Loucy (cell line): ENCODE measurements around the gene FAM43B.

Experiments used
- H2AFZ ChIP-seq: fragments of 200-600 bp; sonication (generic); 2 replicates; pipeline ENCODE4 v1.6.0; 2016; ENCODE audit warnings: antibody characterized with exemption, mild to moderate bottlenecking, low read length, moderate library complexity
- H3F3A ChIP-seq: fragments of 200-600 bp; 2 replicates; pipeline ENCODE4 v1.6.0; 2016; ENCODE audit warnings: antibody characterized with exemption, low read depth, mild to moderate bottlenecking
- H3K27me3 ChIP-seq: fragments of 200-600 bp; sonication (generic); 2 replicates; pipeline ENCODE4 v1.6.1; 2014; ENCODE audit warnings: low read length, mild to moderate bottlenecking; ENCODE audit not compliant: insufficient read depth, poor library complexity, severe bottlenecking
- H3K36me3 ChIP-seq: fragments of 200-600 bp; sonication (generic); 2 replicates; pipeline ENCODE4 v1.6.1; 2016; ENCODE audit warnings: low read length; ENCODE audit not compliant: insufficient read depth
- H3K4me1 ChIP-seq: fragments of 200-600 bp; sonication (generic); 2 replicates; pipeline ENCODE4 v1.5.1; 2014; ENCODE audit warnings: low read length, mild to moderate bottlenecking; ENCODE audit not compliant: insufficient read depth, poor library complexity, severe bottlenecking
- H3K4me2 ChIP-seq: fragments of 200-600 bp; sonication (generic); 2 replicates; pipeline ENCODE4 v1.6.0; 2014; ENCODE audit warnings: antibody characterized with exemption, low read length, low read depth, mild to moderate bottlenecking; ENCODE audit not compliant: poor library complexity, severe bottlenecking
- H3K4me3 ChIP-seq: fragments of 200-600 bp; sonication (generic); 2 replicates; pipeline ENCODE4 v1.5.1; 2014; ENCODE audit warnings: low read length, mild to moderate bottlenecking, mixed read lengths; ENCODE audit not compliant: poor library complexity, severe bottlenecking
- H3K79me2 ChIP-seq: fragments of 200-600 bp; sonication (generic); 2 replicates; pipeline ENCODE4 v1.6.1; 2014; ENCODE audit warnings: low read length; ENCODE audit not compliant: insufficient read depth
- H3K9ac ChIP-seq: fragments of 200-600 bp; sonication (generic); 2 replicates; pipeline ENCODE4 v1.6.0; 2014; ENCODE audit warnings: mild to moderate bottlenecking, low read depth, low read length, moderate library complexity; ENCODE audit not compliant: poor library complexity, severe bottlenecking
- H3K9me2 ChIP-seq: fragments of 200-600 bp; sonication (generic); replicated peaks from 2 replicates; pipeline ENCODE4 v1.6.1; 2016; ENCODE audit warnings: low read depth, low read length, mixed read lengths
- H3K9me3 ChIP-seq: fragments of 200-600 bp; sonication (generic); 2 replicates; pipeline ENCODE4 v1.6.1; 2014; ENCODE audit warnings: mild to moderate bottlenecking, antibody characterized with exemption, low read length, low read depth; ENCODE audit not compliant: insufficient read depth
- H4K20me1 ChIP-seq: fragments of 200-600 bp; sonication (generic); 2 replicates; pipeline ENCODE4 v1.6.0; 2014; ENCODE audit warnings: antibody characterized with exemption, low read length, mild to moderate bottlenecking; ENCODE audit not compliant: insufficient read depth, poor library complexity, severe bottlenecking
- EZH2phosphoT487 ChIP-seq: fragments of 200-600 bp; IDR thresholded peaks from 2 replicates; pipeline ENCODE4 v1.6.1; 2018; ENCODE audit warnings: antibody characterized with exemption, mild to moderate bottlenecking, moderate library complexity, borderline replicate concordance
- TF ChIP-seq, protein P1 (sequence below): fragments of 200-600 bp; sonication (generic); conservative IDR thresholded peaks from 2 replicates; pipeline ENCODE4 v1.5.1; 2014; ENCODE audit warnings: mild to moderate bottlenecking, antibody characterized with exemption, low read length

FAM43B gene

DNA sequence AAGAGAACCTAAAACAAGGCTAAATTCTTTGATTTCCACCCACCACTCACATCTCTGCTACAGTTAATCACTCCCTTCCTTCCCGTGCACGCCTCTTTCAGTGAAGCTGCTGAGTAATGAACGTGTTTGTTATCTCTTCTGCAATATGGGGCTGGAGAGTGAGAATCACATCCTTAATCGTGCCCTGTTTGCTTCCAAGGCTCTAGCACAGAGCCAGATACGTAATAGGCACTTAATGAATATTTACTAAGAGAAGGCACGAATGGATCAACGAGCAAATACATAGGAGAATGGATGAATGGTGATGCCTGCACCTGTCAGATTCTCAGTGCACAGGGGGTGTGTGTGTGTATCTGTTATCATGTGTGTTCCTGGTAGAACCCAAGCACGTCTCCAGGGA is 22.1 kb upstream of the FAM43B start:
- no peaks in the 10 kb centered on the region for H3K27me3 ChIP-seq
- no peak overlapping the region for H3K4me2 ChIP-seq
- H3K4me1 ChIP-seq, result no peaks in the 10 kb centered on the region
- no peaks in the 10 kb centered on the region for H3K79me2 ChIP-seq
- no peaks in the 10 kb centered on the region for H3K9me2 ChIP-seq
- H3K9ac ChIP-seq, result no peak overlapping the region
- no peak overlapping the region for H3K4me3 ChIP-seq
- TF ChIP-seq, protein P1, sequence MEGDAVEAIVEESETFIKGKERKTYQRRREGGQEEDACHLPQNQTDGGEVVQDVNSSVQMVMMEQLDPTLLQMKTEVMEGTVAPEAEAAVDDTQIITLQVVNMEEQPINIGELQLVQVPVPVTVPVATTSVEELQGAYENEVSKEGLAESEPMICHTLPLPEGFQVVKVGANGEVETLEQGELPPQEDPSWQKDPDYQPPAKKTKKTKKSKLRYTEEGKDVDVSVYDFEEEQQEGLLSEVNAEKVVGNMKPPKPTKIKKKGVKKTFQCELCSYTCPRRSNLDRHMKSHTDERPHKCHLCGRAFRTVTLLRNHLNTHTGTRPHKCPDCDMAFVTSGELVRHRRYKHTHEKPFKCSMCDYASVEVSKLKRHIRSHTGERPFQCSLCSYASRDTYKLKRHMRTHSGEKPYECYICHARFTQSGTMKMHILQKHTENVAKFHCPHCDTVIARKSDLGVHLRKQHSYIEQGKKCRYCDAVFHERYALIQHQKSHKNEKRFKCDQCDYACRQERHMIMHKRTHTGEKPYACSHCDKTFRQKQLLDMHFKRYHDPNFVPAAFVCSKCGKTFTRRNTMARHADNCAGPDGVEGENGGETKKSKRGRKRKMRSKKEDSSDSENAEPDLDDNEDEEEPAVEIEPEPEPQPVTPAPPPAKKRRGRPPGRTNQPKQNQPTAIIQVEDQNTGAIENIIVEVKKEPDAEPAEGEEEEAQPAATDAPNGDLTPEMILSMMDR, result no peak
- no peak for TF ChIP-seq EZH2phosphoT487
- no peak overlapping the region for H2AFZ ChIP-seq
- no peaks in the 10 kb centered on the region for H3K9me3 ChIP-seq
- no peaks in the 10 kb centered on the region for H4K20me1 ChIP-seq
- H3K36me3 ChIP-seq, result no peaks in the 10 kb centered on the region
- H3F3A ChIP-seq, result no peaks in the 10 kb centered on the region

GRCh38 chr1:20530901-20531300 is 21.5 kb upstream of the FAM43B start:
- Histone ChIP-seq H3K9me3 (no peaks in the 10 kb centered on the region), H2AFZ (no peak overlapping the region), H3K9ac (no peak overlapping the region), H3K4me1 (no peaks in the 10 kb centered on the region), H3K27me3 (no peaks in the 10 kb centered on the region), H3F3A (no peaks in the 10 kb centered on the region), H3K79me2 (no peaks in the 10 kb centered on the region), H3K4me2 (no peak overlapping the region), H3K36me3 (no peaks in the 10 kb centered on the region), H3K4me3 (no peak overlapping the region), H4K20me1 (no peaks in the 10 kb centered on the region), H3K9me2 (no peaks in the 10 kb centered on the region)
- TF ChIP-seq, protein P1, result no peak
- no peak for TF ChIP-seq EZH2phosphoT487

DNA sequence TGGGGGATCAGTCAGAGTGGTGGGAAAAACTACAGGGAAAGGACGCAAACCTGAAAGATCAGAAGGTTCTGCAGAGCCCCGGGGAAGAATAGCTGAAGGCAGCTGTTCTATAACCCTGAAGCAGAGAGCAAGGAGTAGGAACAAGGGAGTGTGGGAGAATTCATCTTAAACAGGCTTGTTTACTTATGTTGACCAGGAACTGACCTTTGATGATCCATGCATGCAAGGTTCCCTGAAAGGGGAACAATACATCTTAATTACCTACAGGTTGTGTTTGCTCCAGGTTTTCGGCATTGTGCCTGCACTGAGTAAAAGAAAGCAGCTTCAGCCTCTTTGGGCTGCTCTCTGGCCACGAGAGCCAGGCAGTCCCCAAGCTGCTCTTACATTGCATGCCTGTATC is 18.7 kb upstream of the FAM43B start:
- H3K9me3 ChIP-seq, result no peaks in the 10 kb centered on the region
- H3K9me2 ChIP-seq, result no peaks in the 10 kb centered on the region
- H4K20me1 ChIP-seq, result no peaks in the 10 kb centered on the region
- no peaks in the 10 kb centered on the region for H3K4me1 ChIP-seq
- H3K9ac ChIP-seq, result no peak overlapping the region
- no peaks in the 10 kb centered on the region for H3K79me2 ChIP-seq
- no peak overlapping the region for H3K4me2 ChIP-seq
- H2AFZ ChIP-seq, result no peak overlapping the region; the same call in 1 of the 2 replicates
- H3K4me3 ChIP-seq, result no peak overlapping the region
- H3K27me3 ChIP-seq, result no peaks in the 10 kb centered on the region
- no peaks in the 10 kb centered on the region for H3F3A ChIP-seq
- TF ChIP-seq EZH2phosphoT487, result no peak
- TF ChIP-seq, protein P1, result no peak
- no peaks in the 10 kb centered on the region for H3K36me3 ChIP-seq
